Motor neuron (in vitro differentiated cells): ENCODE data around the gene ID3. TPM values are rescaled to one million over a fixed set of nuclear protein-coding genes. Genes with fewer than 3 reads are reported as not detected.
"Not testable (repeated sequence)": the region's sequence is repeated elsewhere in the genome, so short reads cannot be mapped to it uniquely, and the experiment has no call there.

Experiments
- ATAC-seq, 8 experiments: fragments of 200-7000 bp; cut with Tn5 transposase; replicated peaks in 6 of 8; 2 replicates each; pipeline ENCODE4 v1.8.0; 2021; ENCODE audit warnings: mild to moderate bottlenecking in 8 of 8, moderate library complexity in 8 of 8
- H3K27ac ChIP-seq, 2 donors: fragments of 250-450 bp; sonication (Bioruptor Pico); 2 replicates each; pipeline ENCODE4 v1.9.0; 2021; ENCODE audit warnings: antibody characterized with exemption in 2 of 2, mild to moderate bottlenecking in 2 of 2, moderate library complexity in 1 of 2
- H3K4me1 ChIP-seq, 2 donors: fragments of 250-450 bp; sonication (Bioruptor Pico); replicated peaks in 1 of 2; 2 replicates each; pipeline ENCODE4 v1.6.1; 2021; ENCODE audit warnings: antibody characterized with exemption in 2 of 2, mild to moderate bottlenecking in 2 of 2, moderate library complexity in 1 of 2
- H3K4me3 ChIP-seq, 5 donors: fragments of 250-450 bp; sonication (Bioruptor Pico); 2 replicates each; pipeline ENCODE4 v1.9.0; 2021; ENCODE audit warnings: antibody characterized with exemption in 5 of 5, mild to moderate bottlenecking in 5 of 5, moderate library complexity in 4 of 5
- WGBS, 10 experiments: fragments of 450-650 bp; shearing (Covaris generic); methylation state at CpG; one replicate each; pipeline ENCODE4 v1.0.0; 2022; 5-methylcytosine and 5-hydroxymethylcytosine counted together
- in situ Hi-C, 9 experiments: fragments of 400-800 bp; cut with MboI; loops; one replicate each; pipeline ENCODE4 v1.15.0; 2021; ENCODE audit warnings: low sequenced_read_pairs in 9 of 9, low pct_unique_long_range_greater_than_20kb in 2 of 9; ENCODE audit not compliant: unreplicated experiment in 9 of 9
- total RNA-seq, 8 experiments: library from RNA; unstranded; fragments of 300-600 nt; gene quantifications; 2 replicates each; pipeline versions ENCODE4 v1.2.3 to v1.2.4, GENCODE V29; 2022

Gene ID3
- total RNA-seq, 8 experiments from 2014 or later, result 13.9 to 277 (median 70.3) TPM

DNA sequence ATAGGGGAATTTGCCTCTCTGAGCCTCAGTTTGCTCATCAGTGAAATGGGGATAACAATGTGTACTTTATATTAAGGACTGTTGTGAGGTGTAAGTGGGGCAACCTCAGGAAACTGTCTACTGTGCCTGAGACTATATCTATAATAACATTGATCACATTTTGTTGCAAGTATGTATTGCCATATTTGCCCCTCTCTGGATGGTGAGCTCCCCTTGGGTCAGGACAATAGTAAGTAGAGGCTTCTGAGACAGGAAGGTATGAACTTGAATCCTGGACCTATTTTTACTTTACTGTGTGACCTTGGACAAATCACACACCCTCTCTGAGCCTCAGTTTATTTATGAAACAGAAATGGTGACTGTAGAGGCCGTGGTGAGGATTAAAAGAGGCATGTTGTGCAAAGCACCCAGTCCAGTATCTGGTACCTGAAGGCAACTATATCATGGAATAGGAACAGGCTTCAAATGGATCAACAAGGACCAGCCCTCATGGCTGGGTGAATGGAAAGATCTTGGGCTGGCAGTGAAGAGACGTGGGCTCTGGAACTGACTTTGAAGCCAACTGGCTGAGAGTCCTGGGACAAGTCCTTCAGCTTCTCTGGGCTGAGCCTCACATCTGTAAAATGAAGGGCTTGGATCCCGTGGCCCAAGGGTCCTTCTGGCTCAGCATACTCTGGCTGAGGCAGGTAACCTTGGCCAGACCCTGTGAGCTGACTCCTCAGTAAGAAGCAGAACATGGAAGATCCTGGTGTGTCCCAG is 35.0 kb upstream of the ID3 start:
- 71 to 100% (median 100%) methylated on average over 1 to 3 of the region's 3 CpGs; no CpG with 5 or more reads in 2 of the 10 experiments for WGBS, 10 experiments
- Histone ChIP-seq H3K4me3 (no peak overlapping the region), H3K27ac (no peak overlapping the region), H3K4me1 (peaks cover 17 to 28% of the 10 kb centered on the region in 2 donors)
- no peak for ATAC-seq
- in situ Hi-C loops, result no loop called here

- WGBS, 10 experiments, result 44 to 100% (median 67%) methylated on average over 1 to 5 of the region's 6 CpGs; no CpG with 5 or more reads in 1 of the 10 experiments
- in situ Hi-C loops, result no loop called here
- H3K4me3 ChIP-seq, result no peak overlapping the region
- peaks cover 15 to 26% of the 10 kb centered on the region in 2 donors for H3K4me1 ChIP-seq
- ATAC-seq, result peak in 6 of 8 experiments; percentile 30 to 56 (median 32)
- no peak overlapping the region for H3K27ac ChIP-seq
Measured at GRCh38 chr1:23593556-23594148, 34.4 kb upstream of the ID3 start.

- ATAC-seq, result no peak
- 0 to 100% (median 90%) methylated on average over 1 to 5 of the region's 5 CpGs; no CpG with 5 or more reads in 2 of the 10 experiments for WGBS, 10 experiments
- no peak overlapping the region for H3K27ac ChIP-seq
- H3K4me3 ChIP-seq, result no peak overlapping the region
- H3K4me1 ChIP-seq, result peaks cover 12 to 24% of the 10 kb centered on the region in 2 donors
- in situ Hi-C loops, result no loop called here
Measured at GRCh38 chr1:23593042-23593521, 33.8 kb upstream of the ID3 start.

GRCh38 chr1:23592209-23592892 is 33.0 kb upstream of the ID3 start:
- no peak overlapping the region for H3K27ac ChIP-seq
- ATAC-seq, result peak in 4 of 8 experiments; percentile 11 to 32 (median 18)
- WGBS, 10 experiments, result 40 to 94% (median 73%) methylated on average over 1 to 4 of the region's 4 CpGs; no CpG with 5 or more reads in 1 of the 10 experiments
- H3K4me1 ChIP-seq, result peaks cover 5 to 18% of the 10 kb centered on the region in 2 donors
- in situ Hi-C loops, result no loop called here
- no peak overlapping the region for H3K4me3 ChIP-seq

GRCh38 chr1:23591460-23592208 is 32.3 kb upstream of the ID3 start:
- no peak overlapping the region for H3K27ac ChIP-seq
- WGBS, 10 experiments, result 17 to 100% (median 69%) methylated on average over 1 to 9 of the region's 15 CpGs
- in situ Hi-C loops, result no loop called here
- H3K4me1 ChIP-seq, result peaks cover 5 to 18% of the 10 kb centered on the region in 2 donors
- peak in 5 of 8 experiments; percentile 33 to 56 (median 47) for ATAC-seq
- no peak overlapping the region for H3K4me3 ChIP-seq

GRCh38 chr1:23590058-23590783 is 30.9 kb upstream of the ID3 start:
- Histone ChIP-seq H3K4me1 (peaks cover 5 to 18% of the 10 kb centered on the region in 2 donors), H3K4me3 (no peak overlapping the region), H3K27ac (no peak overlapping the region)
- ATAC-seq, result peak in 3 of 8 experiments; percentile 7 to 25 (median 18)
- 67 to 100% (median 89%) methylated on average over 1 to 4 of the region's 4 CpGs; no CpG with 5 or more reads in 2 of the 10 experiments for WGBS, 10 experiments
- in situ Hi-C loops, result no loop called here

- in situ Hi-C loops, result no loop called here
- no peak overlapping the region for H3K4me3 ChIP-seq
- H3K27ac ChIP-seq, result no peak overlapping the region
- 50 to 91% (median 79%) methylated on average over 2 to 5 of the region's 5 CpGs; no CpG with 5 or more reads in 2 of the 10 experiments for WGBS, 10 experiments
- H3K4me1 ChIP-seq, result peaks cover 5 to 15% of the 10 kb centered on the region in 2 donors
- ATAC-seq, result no peak
Measured at GRCh38 chr1:23589585-23589986, 30.3 kb upstream of the ID3 start.

DNA sequence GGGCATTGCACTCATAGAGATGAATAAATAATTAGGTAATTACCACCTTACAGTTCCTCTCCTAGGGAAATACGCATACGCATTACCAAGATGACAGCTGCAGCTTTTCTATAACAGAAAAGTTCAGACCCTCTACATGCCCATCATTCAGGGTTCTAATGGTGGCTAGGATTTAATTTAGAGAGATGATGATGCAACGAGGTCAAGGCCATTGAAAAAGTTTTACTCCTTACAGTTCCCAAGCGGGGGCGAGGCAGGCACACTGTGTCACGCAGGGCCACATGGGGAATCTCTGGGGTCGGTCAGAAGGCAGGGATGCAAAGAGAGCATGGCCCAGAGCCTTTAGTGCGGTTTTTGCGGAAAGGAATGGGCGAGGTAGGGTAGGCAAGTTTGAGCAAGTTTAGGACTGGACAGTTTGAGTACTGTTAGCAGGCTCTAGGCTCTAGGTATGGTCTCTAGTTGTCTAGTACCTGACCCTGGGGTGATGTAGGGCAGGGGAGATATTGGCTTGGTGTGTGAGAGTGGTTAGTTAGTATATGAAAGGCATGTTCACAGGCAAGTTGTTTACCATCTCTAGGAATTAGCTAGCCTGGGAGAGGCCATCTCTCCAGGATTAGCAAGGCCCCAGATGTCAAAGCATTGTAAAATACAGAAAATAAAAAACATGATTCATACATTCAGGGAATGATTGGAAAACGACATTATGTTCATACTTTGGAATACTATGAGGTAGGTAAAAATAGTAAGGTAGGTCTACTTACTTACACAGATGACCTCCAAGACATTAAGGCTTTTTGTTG is 29.6 kb upstream of the ID3 start:
- Histone ChIP-seq H3K4me3 (no peak overlapping the region), H3K4me1 (peaks cover 5 to 15% of the 10 kb centered on the region in 2 donors), H3K27ac (no peak overlapping the region)
- WGBS, 10 experiments, result 0 to 81% (median 72%) methylated on average over 1 to 10 of the region's 11 CpGs; no CpG with 5 or more reads in 1 of the 10 experiments
- in situ Hi-C loops, result no loop called here
- peak in 1 of 8 experiments; percentile 6 for ATAC-seq

DNA sequence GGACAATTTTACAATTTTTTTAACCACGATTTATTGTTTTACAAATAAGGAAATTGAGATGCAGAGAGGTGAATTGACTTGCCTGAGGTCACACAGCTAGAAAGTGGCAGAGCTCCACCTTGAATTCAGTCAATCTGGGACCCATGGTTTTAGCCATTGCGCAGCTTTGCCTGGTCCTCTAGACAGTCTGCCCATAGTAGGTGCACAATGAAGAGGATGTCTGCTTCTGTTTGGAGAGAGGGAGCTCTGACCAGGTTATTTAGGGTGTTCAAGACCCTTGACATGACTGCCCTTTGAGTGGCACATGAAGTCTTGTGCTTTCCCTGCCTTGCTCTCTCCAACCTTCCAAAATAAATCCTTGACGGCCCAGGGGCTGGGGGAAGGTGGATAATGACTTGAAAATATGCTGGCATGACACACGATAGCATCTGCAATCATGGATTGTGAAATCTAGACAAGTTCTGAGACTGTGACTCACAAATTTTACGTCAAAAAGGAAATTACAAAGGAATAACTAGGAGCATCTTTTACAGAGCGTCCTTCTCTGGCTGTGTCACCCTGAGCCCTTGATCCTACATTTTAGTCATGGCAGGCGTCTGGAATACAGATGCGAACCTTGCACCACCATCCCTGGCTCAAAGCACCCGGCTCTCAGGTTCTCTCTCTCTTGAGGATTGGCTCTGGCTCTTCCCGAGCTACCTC is 26.2 kb upstream of the ID3 start:
- in situ Hi-C loops, result no loop called here
- 0 to 93% (median 75%) methylated on average over 2 to 10 of the region's 10 CpGs; no CpG with 5 or more reads in 2 of the 10 experiments for WGBS, 10 experiments
- Histone ChIP-seq H3K4me1 (peaks cover 14 to 17% of the 10 kb centered on the region in 2 donors), H3K27ac (no peak overlapping the region), H3K4me3 (no peak overlapping the region)
- ATAC-seq, result peak in 3 of 8 experiments; percentile 52 to 96 (median 88)

- in situ Hi-C loops, H3K4me3 ChIP-seq, H3K27ac ChIP-seq, ATAC-seq: not testable (repeated sequence)
- peaks cover 11 to 14% of the 10 kb centered on the region in 2 donors for H3K4me1 ChIP-seq
Measured at GRCh38 chr1:23583727-23584126, 24.4 kb upstream of the ID3 start.

DNA sequence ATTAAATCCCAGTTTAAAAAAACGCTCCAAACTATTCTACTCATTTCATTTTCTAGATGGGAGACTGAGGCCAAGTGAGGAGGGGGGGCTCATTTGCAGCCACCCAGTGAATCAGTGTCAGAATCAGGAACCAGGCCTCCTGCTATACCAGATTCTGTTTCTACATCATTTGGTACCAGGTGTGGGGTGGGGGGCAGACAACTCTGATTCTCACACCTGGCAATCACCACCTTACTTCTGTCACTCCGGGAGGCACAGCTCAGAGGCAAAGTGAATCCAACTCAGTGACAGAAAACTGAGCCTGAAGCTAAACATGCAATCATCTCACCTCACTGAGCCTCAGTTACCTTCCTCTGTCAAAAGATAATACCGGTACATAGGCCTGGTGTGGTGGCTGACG is 23.5 kb upstream of the ID3 start:
- H3K4me3 ChIP-seq, result no peak overlapping the region
- WGBS, 10 experiments, result 60 to 100% (median 88%) methylated on average over 1 to 3 of the region's 4 CpGs; no CpG with 5 or more reads in 2 of the 10 experiments
- no peak overlapping the region for H3K27ac ChIP-seq
- in situ Hi-C loops, result no loop called here
- peaks cover 8 to 9% of the 10 kb centered on the region in 2 donors for H3K4me1 ChIP-seq
- no peak for ATAC-seq
